Measurements from ENCODE around the gene CIART.
"Not testable (repeated sequence)": the region's sequence is repeated elsewhere in the genome, so short reads cannot be mapped to it uniquely, and the experiment has no call there.

Gene CIART

GRCh38 chr1:150281758-150282557, at the start of gene CIART:
Gene CIART (plus strand): TSS chr1:150282554. CDS start chr1:150283268, 714 bp downstream.
- peak within 1 kb of the TSS; percentile 45 for H3K4me3 ChIP-seq (ENCODE audit: low read depth, low read length)
- TF ChIP-seq, protein P1, sequence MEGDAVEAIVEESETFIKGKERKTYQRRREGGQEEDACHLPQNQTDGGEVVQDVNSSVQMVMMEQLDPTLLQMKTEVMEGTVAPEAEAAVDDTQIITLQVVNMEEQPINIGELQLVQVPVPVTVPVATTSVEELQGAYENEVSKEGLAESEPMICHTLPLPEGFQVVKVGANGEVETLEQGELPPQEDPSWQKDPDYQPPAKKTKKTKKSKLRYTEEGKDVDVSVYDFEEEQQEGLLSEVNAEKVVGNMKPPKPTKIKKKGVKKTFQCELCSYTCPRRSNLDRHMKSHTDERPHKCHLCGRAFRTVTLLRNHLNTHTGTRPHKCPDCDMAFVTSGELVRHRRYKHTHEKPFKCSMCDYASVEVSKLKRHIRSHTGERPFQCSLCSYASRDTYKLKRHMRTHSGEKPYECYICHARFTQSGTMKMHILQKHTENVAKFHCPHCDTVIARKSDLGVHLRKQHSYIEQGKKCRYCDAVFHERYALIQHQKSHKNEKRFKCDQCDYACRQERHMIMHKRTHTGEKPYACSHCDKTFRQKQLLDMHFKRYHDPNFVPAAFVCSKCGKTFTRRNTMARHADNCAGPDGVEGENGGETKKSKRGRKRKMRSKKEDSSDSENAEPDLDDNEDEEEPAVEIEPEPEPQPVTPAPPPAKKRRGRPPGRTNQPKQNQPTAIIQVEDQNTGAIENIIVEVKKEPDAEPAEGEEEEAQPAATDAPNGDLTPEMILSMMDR (IDR thresholded peaks at IDR 0.05; ENCODE audit: insufficient read depth, low read depth, low read length, missing control alignments) = no peak
- peak; percentile 85 for DNase-seq (ENCODE audit: low read depth)

DNA sequence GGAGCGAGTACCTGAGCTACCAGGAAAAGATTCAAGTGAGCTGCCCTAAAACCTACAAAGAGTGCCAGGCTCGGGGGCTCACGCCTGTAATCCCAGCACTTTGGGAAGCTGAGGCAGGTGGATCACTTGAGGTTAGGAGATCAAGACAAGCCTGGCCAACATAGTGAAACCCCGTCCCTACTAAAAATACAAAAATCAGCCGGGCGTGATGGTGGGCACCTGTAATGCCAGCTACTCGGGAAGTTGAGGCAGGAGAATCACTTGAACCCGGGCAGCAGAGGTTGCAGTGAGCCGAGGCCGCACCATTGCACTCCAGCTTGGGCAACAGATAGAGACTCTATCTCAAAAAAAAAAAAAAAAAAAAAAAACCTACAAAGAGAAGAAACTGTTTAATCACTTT, 49.4 kb upstream of the CIART start:
- not testable (repeated sequence) for DNase-seq (ENCODE audit: low read depth)
- peak overlapping the region; percentile 98 for H3K4me3 ChIP-seq (ENCODE audit: low read depth, low read length)

DNA sequence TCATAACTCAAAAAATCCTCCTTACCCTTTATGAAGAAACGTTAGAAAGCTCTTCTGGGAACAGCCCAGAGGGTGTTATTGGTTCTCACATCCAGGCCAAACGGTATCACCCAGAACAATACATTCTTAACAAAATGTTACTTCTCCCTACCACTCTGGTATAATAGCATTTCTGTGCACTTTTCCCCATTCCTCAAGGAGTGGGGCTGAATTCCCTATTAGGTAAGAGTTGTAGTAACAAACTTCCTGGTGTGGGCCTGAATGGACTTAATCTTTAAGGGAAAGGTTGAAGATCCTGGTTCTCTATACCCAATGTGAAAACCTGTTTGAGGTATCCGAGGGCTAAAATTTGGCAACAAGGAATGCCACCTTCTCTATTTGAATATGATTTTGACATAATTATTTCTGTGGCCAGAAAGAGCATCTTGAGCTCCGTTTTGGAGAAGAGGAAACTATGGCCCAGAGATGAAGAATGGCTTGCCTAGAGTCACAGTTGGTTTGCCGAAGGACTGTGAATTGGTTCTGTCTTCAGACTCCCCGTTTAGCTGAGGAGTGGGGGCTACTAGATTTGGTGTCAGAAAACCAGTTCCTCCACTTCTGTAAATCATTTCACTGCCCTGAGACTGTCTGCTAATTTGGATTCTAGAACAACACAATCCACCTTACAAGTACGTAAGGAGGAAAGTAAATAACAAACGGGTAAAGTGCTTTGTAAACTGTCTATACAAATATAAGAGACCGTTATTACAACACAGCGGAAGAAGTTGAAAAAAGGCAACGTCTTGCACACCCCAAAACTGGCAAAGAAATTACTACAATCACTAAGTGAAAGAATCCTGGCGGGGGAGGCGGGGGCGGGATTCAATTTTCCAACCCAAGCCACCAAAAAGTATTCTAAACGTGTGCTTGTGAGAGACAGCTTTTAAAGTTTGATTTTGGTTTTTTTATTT, 48.7 kb upstream of the CIART start:
- DNase-seq (ENCODE audit: low read depth) = peak; percentile 30
- TF ChIP-seq, protein P1 (IDR thresholded peaks at IDR 0.05; ENCODE audit: insufficient read depth, low read depth, low read length, missing control alignments) = no peak
- H3K4me3 ChIP-seq (ENCODE audit: low read depth, low read length) = peak overlapping the region; percentile 98

- TF ChIP-seq, protein P1 (IDR thresholded peaks at IDR 0.05; ENCODE audit: insufficient read depth, low read depth, low read length, missing control alignments) = no peak
- peak overlapping the region; percentile 98 for H3K4me3 ChIP-seq (ENCODE audit: low read depth, low read length)
- DNase-seq (ENCODE audit: low read depth) = no peak
These were observed 48.1 kb upstream of the CIART start for GRCh38 chr1:150234309-150234565.

GRCh38 chr1:150234566-150235293, 47.6 kb upstream of the CIART start:
- H3K4me3 ChIP-seq (ENCODE audit: low read depth, low read length) = peak overlapping the region; percentile 98
- TF ChIP-seq, protein P1 (IDR thresholded peaks at IDR 0.05; ENCODE audit: insufficient read depth, low read depth, low read length, missing control alignments) = no peak
- peak; percentile 96 for DNase-seq (ENCODE audit: low read depth)

DNA sequence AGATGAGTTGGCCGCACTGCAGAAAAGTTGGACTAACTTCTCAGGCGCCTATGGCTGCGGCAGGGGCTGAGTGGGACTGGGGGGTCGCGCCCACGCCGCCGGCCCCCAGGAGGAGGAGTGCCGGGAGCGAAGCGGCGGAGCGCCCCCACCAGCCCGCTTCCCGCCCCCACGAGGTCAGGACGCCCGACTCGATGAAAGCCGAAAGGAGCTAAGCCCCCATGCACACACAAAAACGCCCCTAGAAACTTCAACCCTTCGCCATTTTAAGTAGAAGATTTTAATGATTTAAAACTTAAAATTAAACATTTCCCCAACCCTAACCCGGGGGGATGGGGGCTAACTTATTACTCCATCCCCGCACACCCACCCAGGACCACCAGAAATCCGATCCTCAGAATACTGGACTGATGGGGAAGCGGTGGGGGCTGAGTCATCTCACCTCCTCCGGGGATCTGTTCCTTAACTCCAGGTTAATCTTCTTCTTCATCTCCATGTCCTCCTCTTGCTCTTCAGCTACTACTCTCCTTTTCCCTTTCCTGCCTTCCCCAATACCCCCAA, 47.0 kb upstream of the CIART start:
- DNase-seq (ENCODE audit: low read depth) = peak; percentile 49
- H3K4me3 ChIP-seq (ENCODE audit: low read depth, low read length) = peak overlapping the region; percentile 98
- TF ChIP-seq, protein P1 (IDR thresholded peaks at IDR 0.05; ENCODE audit: insufficient read depth, low read depth, low read length, missing control alignments) = no peak
